GM18505 (cell line): ENCODE measurements around the gene SFPQ.

Experiments used
- ATAC-seq: cut with Tn5 transposase; IDR thresholded peaks from one replicate; pipeline ENCODE4 v1.9.1; 2021; ENCODE audit not compliant: unreplicated experiment
- POLR2A ChIP-seq: IDR thresholded peaks from 4 replicates; pipeline ENCODE4 v1.6.1; 2011; ENCODE audit warnings: borderline replicate concordance; ENCODE audit not compliant: insufficient read depth, insufficient read length; ENCODE audit errors: extremely low read depth

SFPQ gene

DNA sequence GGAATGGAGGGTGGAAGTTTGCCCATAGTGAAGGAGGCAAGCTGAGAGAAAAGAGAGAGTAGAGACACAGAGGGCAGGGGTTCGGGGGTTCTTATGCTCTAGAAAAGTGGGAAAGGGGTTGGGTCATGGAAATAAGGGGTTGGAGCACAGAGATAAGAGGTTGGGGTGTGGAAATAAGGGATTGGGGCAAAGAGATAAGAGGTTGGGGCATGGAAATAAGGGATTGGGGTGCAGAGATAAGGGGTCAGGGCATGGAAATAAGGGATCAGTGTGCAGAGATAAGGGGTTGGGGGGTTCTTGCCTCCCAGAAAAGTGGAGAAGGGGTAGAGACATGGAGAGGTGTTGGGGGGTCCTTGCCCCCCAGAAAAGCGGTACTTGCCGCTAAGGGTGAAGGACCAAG, 56.2 kb downstream of the SFPQ start:
- no peak for TF ChIP-seq POLR2A
- ATAC-seq: no peak
